ENCODE results near the gene KCTD16. TPM values are rescaled to one million over a fixed set of nuclear protein-coding genes. Genes with fewer than 3 reads are reported as not detected.

KCTD16 gene
- total and polyA plus RNA-seq, 2 experiments from 2014 or later: 0.02 to 0.76 TPM

- H3K4me1 ChIP-seq (ENCODE audit: insufficient read depth): no peaks in the 10 kb centered on the region
- no peak overlapping the region for H2AFZ ChIP-seq
- H3F3A ChIP-seq (replicated peaks; ENCODE audit: low read depth): no peaks in the 10 kb centered on the region
- no peak overlapping the region for H3K4me2 ChIP-seq
- no peaks in the 10 kb centered on the region for H3K9me2 ChIP-seq (ENCODE audit: insufficient read depth)
- H3K27ac Mint-ChIP-seq: no peak overlapping the region
- no peak for DNase-seq (ENCODE audit: low spot score)
- peaks cover 1% of the 10 kb centered on the region for H3K27me3 Mint-ChIP-seq (ENCODE audit: insufficient read depth, low read depth, poor library complexity)
- H3K36me3 Mint-ChIP-seq (ENCODE audit: low read depth): no peaks in the 10 kb centered on the region
- no peaks in the 10 kb centered on the region for H4K20me1 ChIP-seq (replicated peaks; ENCODE audit: insufficient read depth)
- H3K27ac ChIP-seq (ENCODE audit: low read depth): no peak overlapping the region
- no peak overlapping the region for H3K4me3 ChIP-seq
- TF ChIP-seq JUNB (IDR thresholded peaks at IDR 0.05; ENCODE audit: unreplicated experiment) (no peak), STAT1 (IDR thresholded peaks at IDR 0.05; ENCODE audit: unreplicated experiment) (no peak), CREB1 (CRISPR knock-in tag; IDR thresholded peaks at IDR 0.05; ENCODE audit: low read depth) (no peak), ETS1 (IDR thresholded peaks at IDR 0.05) (no peak), ZNF114 (CRISPR knock-in tag; IDR thresholded peaks at IDR 0.05) (no peak), NANOG (IDR thresholded peaks at IDR 0.05; ENCODE audit: borderline replicate concordance) (no peak), ZNF462 (CRISPR knock-in tag; IDR thresholded peaks at IDR 0.05) (no peak)
- H3K4me3 Mint-ChIP-seq: no peak overlapping the region
- no peak for ATAC-seq
- H3K4me1 Mint-ChIP-seq: peaks cover 10% of the 10 kb centered on the region; the same call in 2 of the 3 replicates
- H3K27me3 ChIP-seq (ENCODE audit: insufficient read depth): no peaks in the 10 kb centered on the region
- no peaks in the 10 kb centered on the region for H3K9me3 Mint-ChIP-seq
- H3K79me2 ChIP-seq (replicated peaks; ENCODE audit: insufficient read depth): no peaks in the 10 kb centered on the region
- no peaks in the 10 kb centered on the region for H3K36me3 ChIP-seq (ENCODE audit: insufficient read depth)
These were observed 294.8 kb downstream of the KCTD16 start for GRCh38 chr5:144465441-144465840.
